Activated CD4-positive, alpha-beta T cell treated with anti-CD3 and anti-CD28 coated beads for 1 hour (primary cell): ENCODE measurements around the gene COX14.
A peak's percentile ranks its signal among the peaks of the same experiment; 100 is the strongest.

Experiments used
- DNase-seq: peaks from one replicate; pipeline ENCODE4 v3.0.0-alpha.2; 2020

The COX14 gene

DNA sequence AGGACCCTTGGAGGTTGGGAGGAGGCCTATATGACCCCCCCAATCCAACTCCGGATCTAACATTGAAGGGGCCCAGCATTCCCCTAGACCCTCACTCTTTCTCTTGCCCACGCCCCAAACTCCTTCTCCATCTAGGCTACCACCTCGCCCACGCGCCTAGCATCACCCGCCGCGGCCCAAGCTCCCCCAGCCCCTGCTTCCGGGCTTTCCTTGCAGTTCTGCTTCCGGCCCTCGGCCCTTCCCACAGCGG is 54.7 kb downstream of the COX14 start:
- no peak for DNase-seq

- peak; percentile 92 for DNase-seq
These were observed 55.2 kb downstream of the COX14 start, which contains the start of gene CERS5 for GRCh38 chr12:50167049-50167828. CERS5 (minus strand) TSS chr12:50167369; CDS start chr12:50167297, 72 bp downstream.
